GM19452 (cell line): Measurements from ENCODE around the gene HEXIM1.

Source experiments
- ATAC-seq: cut with Tn5 transposase; IDR thresholded peaks from one replicate; pipeline ENCODE4 v1.9.1; 2021; ENCODE audit not compliant: unreplicated experiment

The HEXIM1 gene

DNA sequence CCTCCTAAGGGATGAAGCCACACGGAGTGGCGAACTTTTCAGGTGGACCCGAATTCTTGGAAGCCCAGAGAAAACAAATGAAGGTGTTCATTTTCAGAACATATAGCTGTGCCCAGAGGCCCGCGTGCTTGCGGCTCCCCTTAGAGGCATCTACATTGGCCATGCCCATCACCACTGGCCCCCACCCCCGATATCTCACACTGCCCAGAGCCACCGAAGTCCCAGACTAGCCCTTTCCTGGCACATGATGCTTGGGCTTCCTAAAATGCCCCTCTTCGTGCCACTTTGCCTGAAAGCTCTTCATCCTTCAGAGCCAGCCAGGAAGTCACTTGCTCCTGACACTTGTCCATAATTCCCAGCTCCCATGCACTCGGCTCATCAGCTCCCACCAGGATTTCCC, 2.1 kb upstream of the HEXIM1 start:
- no peak for ATAC-seq

DNA sequence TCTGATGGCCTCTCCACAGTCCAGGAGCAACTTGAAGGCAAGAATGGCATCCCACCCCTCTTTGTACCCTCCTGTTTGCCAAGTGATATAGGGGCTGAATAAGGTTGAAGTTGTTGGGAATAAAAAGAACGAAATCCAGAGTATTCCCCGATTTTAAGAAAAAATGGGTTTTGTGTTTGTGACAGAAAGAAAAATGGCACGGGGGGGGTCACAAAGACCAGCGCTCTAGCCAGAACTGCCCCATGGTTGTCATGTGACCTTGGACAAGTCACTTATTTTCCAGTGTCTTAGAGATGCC, 1.7 kb upstream of the HEXIM1 start:
- ATAC-seq = no peak

GRCh38 chr17:45146890-45147580, 1.2 kb upstream of the HEXIM1 start:
- no peak for ATAC-seq

- ATAC-seq = no peak
These were observed 593 bp upstream of the HEXIM1 start for GRCh38 chr17:45147581-45148182.

- no peak for ATAC-seq
These were observed 878 bp downstream of the HEXIM1 start for GRCh38 chr17:45149037-45149668.

DNA sequence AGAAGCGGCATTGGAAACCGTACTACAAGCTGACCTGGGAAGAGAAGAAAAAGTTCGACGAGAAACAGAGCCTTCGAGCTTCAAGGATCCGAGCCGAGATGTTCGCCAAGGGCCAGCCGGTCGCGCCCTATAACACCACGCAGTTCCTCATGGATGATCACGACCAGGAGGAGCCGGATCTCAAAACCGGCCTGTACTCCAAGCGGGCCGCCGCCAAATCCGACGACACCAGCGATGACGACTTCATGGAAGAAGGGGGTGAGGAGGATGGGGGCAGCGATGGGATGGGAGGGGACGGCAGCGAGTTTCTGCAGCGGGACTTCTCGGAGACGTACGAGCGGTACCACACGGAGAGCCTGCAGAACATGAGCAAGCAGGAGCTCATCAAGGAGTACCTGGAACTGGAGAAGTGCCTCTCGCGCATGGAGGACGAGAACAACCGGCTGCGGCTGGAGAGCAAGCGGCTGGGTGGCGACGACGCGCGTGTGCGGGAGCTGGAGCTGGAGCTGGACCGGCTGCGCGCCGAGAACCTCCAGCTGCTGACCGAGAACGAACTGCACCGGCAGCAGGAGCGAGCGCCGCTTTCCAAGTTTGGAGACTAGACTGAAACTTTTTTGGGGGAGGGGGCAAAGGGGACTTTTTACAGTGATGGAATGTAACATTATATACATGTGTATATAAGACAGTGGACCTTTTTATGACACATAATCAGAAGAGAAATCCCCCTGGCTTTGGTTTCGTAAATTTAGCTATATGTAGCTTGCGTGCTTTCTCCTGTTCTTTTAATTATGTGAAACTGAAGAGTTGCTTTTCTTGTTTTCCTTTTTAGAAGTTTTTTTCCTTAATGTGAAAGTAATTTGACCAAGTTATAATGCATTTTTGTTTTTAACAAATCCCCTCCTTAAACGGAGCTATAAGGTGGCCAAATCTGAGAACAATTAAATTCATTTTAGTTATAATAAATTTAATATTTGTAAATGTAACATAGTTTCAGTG, 1.7 kb downstream of the HEXIM1 start:
- ATAC-seq = no peak

- no peak for ATAC-seq
These were observed 2.9 kb downstream of the HEXIM1 start for GRCh38 chr17:45150911-45151809.

- no peak for ATAC-seq
These were observed 6.8 kb downstream of the HEXIM1 start for GRCh38 chr17:45155029-45155428.

DNA sequence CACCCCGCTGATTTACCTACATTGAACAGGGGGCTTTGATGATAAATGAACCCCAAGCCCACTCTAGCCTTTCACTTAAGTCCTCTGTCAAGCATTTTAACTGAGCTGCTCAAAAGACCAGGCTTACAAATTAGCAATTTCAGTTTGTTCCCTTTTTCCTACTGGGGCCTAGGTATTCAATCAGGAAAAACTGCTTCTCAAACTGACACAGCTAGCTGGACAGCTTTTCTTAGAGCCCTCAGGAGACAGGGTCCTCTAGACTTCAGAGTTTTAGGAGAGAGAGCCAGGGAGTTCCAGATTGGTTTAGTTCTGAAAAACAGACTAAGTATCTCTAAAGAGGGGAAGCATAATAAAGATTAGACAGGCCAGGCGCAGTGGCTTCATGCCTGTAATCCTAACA, 7.2 kb downstream of the HEXIM1 start:
- no peak for ATAC-seq

DNA sequence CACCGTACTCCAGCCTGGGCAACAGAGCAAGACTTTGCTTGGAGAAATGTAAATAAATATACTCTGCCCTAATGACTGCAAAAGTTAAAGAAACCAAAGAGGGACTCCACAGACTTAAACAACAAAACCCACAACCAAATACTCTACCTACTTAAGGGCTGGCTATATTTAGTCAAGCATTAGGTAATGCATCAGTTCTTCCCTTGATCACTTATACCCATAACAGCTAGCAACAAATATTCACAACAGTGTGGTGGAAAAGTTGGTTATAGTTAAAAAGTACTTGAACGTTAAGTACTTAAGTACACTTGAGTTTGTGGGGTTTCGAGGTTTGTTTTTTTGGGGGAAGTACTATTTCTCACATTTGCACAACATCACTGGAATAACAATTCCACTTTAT, 8.0 kb downstream of the HEXIM1 start:
- ATAC-seq = no peak

DNA sequence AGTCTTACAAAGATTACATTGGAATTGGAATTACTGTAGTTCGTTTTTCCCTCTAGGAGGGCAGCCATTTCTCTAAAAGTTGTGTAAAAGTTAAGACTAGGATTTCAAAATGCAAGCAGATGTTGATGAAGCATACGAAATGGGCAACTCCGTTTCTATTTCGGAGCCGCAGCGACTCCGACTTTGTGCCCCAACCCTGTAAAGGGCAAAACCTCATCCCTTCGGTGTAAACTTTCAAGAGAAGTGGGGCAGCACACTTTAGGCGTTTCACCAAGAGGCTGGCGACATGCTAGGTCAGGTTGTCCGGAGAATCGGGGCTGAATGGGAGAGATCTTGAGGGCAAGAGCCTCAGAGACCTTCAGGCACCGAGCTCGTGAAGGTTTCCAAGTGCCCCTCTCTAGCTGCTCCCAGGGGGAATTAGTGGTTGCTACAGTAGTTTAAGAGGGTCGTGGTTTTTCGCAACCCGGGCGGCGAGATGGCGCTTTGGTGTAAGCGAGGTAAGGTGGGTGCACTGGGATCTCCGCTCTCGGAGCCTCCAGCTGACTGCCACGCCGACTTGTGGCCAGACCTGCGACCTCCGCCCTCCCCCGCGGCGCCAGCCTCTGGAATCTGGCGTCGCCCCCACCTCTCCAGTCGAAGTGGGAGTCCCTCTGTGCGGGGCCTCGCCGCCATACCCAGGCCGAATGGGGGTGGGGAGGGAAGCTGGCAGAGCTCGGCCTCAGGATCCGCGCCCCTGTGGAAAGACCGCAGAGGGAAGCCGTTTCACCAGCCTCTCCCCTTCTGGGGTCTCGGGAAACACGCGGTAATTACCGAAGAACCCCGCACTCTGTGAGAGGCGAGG, 12.4 kb downstream of the HEXIM1 start:
- ATAC-seq = peak; percentile 15

DNA sequence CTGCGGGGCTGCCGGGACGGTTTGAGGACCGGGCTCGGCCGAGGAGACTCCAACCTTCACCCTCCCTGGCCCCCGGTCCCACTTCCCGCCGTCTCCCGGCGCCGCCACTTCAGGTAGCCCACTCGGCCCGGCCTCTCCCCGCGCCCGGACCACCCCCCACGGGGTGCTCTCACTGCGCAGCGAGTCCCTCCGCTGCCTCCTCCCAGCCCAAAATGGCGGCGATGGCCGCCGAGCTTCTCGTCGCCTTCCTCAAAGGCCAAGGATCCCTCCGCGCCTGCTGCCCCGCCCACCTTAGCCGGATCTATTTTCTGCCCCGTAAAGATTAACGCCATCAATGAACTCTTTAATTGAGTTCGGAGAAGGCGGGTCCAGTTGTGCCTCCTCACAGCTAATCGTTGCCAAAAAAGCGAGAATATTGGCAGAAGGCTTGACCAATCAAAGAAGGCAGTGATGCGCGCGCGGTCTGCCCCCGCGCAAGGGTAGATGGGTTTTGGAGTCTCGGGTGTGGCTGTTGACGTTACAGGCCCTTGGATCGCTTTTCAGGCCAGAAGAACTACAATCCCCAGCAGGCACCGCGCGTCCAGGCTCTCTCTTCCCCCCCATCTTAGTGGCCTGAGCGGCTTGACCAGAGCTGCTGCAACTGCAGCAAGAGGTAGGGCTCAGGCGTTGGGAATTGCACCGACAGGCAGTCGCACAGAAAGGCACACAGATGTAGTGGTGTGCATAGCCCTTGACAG, 13.2 kb downstream of the HEXIM1 start, which contains the start of gene HEXIM2:
Gene HEXIM2, plus strand, starts transcription at position 588 of the 737 bp plus-strand sequence. CDS start 919 bp downstream, outside the sequence.
- peak; percentile 90 for ATAC-seq

GRCh38 chr17:45162025-45162687, 13.9 kb downstream of the HEXIM1 start:
- no peak for ATAC-seq

DNA sequence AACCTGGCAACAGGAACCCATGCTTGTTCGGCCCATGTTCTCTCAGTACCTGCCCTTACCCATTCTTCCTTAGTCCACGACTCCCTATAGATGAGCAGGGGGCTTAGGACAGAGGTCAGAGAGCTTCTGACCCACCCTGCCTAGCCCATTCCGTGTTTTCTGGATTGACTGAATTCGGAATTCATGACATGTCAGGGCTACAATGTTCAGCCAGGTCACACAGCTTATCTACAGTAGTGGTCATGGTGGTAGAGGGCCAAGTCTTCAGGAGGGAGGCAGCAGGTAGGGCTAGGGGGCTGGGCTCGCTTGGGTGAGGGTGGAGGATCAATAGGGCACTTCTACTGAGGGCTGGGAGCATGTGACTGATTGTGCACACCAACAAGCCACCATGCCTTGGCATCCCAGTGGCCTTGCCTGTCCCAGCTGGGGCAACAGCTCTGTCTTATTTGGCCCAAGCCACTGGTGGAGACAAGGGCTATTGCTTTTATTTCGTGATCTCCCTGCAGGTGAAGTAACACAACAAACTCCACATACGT, 16.5 kb downstream of the HEXIM1 start:
- no peak for ATAC-seq

DNA sequence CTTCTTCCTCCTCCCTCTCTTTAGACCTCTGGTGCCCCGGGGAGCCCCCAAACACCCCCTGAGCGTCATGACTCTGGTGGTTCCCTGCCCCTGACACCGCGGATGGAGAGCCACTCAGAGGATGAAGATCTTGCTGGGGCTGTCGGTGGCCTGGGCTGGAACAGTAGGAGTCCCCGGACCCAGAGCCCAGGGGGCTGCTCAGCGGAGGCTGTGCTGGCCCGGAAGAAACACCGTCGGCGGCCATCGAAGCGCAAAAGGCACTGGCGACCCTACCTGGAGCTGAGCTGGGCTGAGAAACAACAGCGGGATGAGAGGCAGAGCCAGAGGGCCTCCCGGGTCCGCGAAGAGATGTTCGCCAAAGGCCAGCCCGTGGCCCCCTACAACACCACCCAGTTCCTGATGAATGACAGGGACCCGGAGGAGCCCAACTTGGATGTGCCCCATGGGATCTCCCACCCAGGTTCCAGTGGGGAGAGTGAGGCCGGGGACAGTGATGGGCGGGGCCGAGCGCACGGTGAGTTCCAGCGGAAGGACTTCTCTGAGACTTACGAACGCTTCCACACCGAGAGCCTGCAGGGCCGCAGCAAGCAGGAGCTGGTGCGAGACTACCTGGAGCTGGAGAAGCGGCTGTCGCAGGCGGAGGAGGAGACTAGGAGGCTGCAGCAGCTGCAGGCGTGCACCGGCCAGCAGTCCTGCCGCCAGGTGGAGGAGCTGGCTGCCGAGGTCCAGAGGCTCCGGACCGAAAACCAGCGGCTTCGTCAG, 20.9 kb downstream of the HEXIM1 start:
- ATAC-seq = no peak

DNA sequence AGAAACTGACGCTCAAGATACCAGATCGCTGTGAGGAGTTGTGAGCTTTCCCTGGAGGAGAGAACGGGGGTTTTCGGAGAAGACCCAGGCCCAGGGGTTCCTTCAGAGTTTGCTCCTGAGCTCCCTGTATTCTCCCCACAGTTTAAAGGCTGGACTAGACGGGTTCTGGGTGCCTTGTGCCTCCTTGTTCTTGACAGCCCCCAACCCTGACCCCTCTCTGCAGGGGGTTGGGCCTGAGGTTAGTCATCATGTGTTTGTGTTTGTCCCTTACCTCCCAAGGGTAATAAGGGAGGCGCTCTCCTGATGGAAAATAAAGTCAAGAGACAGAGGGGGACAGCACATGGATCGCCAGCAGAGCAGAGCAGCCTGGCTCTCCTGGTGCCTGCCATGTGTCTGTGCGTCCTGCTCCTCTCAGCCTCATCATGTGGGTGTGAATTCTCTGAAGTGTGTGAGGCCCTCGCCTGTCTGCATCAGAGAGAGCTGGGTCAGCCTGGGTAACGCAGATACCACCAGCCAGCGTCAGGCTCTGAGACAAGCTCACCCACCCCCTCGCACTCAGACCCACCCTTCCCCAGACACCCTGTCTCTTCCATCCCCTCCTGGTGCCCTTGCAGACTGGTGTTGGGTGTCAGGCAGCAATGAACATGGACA, 22.1 kb downstream of the HEXIM1 start:
- no peak for ATAC-seq

DNA sequence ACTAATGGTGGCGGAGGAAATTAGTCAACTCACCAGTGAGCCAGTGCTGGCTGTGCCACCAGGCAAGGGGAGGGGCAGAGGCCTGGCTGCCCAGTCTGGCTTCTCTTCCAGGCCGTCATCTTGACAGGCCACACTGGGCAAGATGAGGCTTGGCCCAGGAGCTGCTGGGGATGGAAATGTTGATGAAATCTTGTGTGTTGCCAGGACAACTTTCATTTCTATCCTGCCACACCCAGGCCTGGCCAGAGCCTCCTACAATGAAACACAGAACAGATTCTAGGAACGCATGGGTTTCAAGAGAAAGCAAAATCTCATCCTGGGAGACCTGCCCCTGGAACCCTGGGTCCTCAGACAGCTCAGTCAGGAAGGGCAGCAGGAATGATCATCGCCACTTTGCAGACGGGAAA, 22.7 kb downstream of the HEXIM1 start:
- no peak for ATAC-seq
